ENCODE results near the gene PAM.

- TF ChIP-seq CTCF (IDR thresholded peaks at IDR 0.05): no peak
- no peak for TF ChIP-seq ZFX (IDR thresholded peaks at IDR 0.05; ENCODE audit: borderline replicate concordance)
Observed at GRCh38 chr5:102955488-102955887, 200.4 kb downstream of the PAM start.

Measured in 22Rv1 (cell line).